Testis (tissue), 2 donors: ENCODE data around the gene PRELID3B.

Source experiments
- POLR2A ChIP-seq: fragments of 450-650 bp; IDR thresholded peaks from one replicate; pipeline ENCODE4 v1.6.1; 2017; ENCODE audit warnings: antibody characterized with exemption, mild to moderate bottlenecking, moderate library complexity
- TF ChIP-seq, protein P1 (sequence below), 3 experiments: fragments of 450-650 bp in 2 of 3; fragments of 200-600 bp in 1 of 3; sonication (generic) in 1 of 3; IDR thresholded peaks; one replicate each; pipeline ENCODE4 v1.5.1; 2016 to 2019; ENCODE audit warnings: antibody characterized with exemption in 3 of 3, mild to moderate bottlenecking in 2 of 3, moderate library complexity in 1 of 3

DNA sequence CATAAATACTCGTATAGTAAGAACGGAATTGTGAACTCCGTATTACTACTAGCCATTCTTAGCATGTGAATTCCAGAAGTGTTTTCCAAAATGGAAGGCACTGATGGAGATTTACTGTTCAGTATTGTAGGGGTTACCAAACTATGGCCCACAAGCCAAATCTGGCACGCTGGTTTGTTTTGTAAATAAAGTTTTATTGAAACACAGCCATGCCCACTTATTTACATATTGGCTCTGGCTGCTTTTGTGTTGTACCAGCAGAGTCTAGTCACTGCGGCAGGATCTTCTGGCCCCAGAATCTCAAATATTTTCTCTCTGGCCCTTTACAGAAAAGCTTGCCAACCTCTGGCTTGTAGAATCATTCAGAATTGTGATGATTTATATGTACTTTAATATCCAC, 44.3 kb upstream of the PRELID3B start:
- TF ChIP-seq, protein P1, sequence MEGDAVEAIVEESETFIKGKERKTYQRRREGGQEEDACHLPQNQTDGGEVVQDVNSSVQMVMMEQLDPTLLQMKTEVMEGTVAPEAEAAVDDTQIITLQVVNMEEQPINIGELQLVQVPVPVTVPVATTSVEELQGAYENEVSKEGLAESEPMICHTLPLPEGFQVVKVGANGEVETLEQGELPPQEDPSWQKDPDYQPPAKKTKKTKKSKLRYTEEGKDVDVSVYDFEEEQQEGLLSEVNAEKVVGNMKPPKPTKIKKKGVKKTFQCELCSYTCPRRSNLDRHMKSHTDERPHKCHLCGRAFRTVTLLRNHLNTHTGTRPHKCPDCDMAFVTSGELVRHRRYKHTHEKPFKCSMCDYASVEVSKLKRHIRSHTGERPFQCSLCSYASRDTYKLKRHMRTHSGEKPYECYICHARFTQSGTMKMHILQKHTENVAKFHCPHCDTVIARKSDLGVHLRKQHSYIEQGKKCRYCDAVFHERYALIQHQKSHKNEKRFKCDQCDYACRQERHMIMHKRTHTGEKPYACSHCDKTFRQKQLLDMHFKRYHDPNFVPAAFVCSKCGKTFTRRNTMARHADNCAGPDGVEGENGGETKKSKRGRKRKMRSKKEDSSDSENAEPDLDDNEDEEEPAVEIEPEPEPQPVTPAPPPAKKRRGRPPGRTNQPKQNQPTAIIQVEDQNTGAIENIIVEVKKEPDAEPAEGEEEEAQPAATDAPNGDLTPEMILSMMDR (IDR thresholded peaks at IDR 0.05), result no peak
- TF ChIP-seq POLR2A, result no peak
